Sigmoid colon (tissue), 7 donors: ENCODE data around the gene AP1S2. TPM values are rescaled to one million over a fixed set of nuclear protein-coding genes. Genes with fewer than 3 reads are reported as not detected.

Source experiments
- DNase-seq: peaks from one replicate; pipeline ENCODE4 v3.0.0-alpha.2; 2019
- H3K27ac ChIP-seq, 4 donors: fragments of 200-600 bp; sonication (generic); one replicate each; pipeline ENCODE4 v1.5.1; 2016 to 2019; ENCODE audit warnings: mild to moderate bottlenecking in 1 of 4
- H3K27me3 ChIP-seq, 3 donors: fragments of 200-600 bp; sonication (generic); one replicate each; pipeline ENCODE4 v1.5.1; 2019; ENCODE audit warnings: mild to moderate bottlenecking in 1 of 3
- H3K36me3 ChIP-seq, 4 donors: fragments of 200-600 bp; sonication (generic); one replicate each; pipeline ENCODE4 v1.5.1; 2016 to 2019
- H3K4me1 ChIP-seq, 4 donors: fragments of 200-600 bp; sonication (generic); one replicate each; pipeline ENCODE4 v1.5.1; 2017 to 2019
- H3K4me3 ChIP-seq, 4 donors: fragments of 200-600 bp; sonication (generic); one replicate each; pipeline ENCODE4 v1.5.1; 2017 to 2019; ENCODE audit warnings: mild to moderate bottlenecking in 2 of 4, moderate library complexity in 1 of 4
- H3K9me3 ChIP-seq, 4 donors: fragments of 200-600 bp in 3 of 4; sonication (generic) in 3 of 4; one replicate each; pipeline versions ENCODE4 v1.5.1 to v1.6.1; 2013 to 2019
- CTCF ChIP-seq, 4 experiments: fragments of 450-650 bp in 3 of 4; fragments of 200-600 bp in 1 of 4; IDR thresholded peaks; one replicate each; pipeline ENCODE4 v1.5.1; 2016 to 2019; ENCODE audit warnings: antibody characterized with exemption in 4 of 4, mild to moderate bottlenecking in 3 of 4, moderate library complexity in 2 of 4
- EP300 ChIP-seq, 4 donors: sonication (generic); formaldehyde crosslinking; IDR thresholded peaks; one replicate each; pipeline ENCODE4 v1.6.1; 2017; ENCODE audit warnings: antibody characterized with exemption in 4 of 4
- POLR2A ChIP-seq, 2 donors: fragments of 450-650 bp; IDR thresholded peaks; one replicate each; pipeline ENCODE4 v1.6.1; 2016; ENCODE audit warnings: antibody characterized with exemption in 2 of 2, mild to moderate bottlenecking in 2 of 2, moderate library complexity in 2 of 2
- POLR2AphosphoS5 ChIP-seq, 4 donors: sonication (generic); formaldehyde crosslinking; IDR thresholded peaks; one replicate each; pipeline ENCODE4 v1.6.1; 2017; ENCODE audit warnings: antibody characterized with exemption in 4 of 4
- WGBS, 2 donors: extraction: QIAGEN DNeasy Blood & Tissue Kit; methylation state at CpG; one replicate each; pipeline ENCODE4 v1.1.7; 2013; 5-methylcytosine and 5-hydroxymethylcytosine counted together
- intact Hi-C: fragments of 100-400 bp; cut with DNase I; formaldehyde crosslinking; loops from one replicate; pipeline ENCODE4 v1.15.1; 2023
- polyA plus RNA-seq, 3 donors: library from polyadenylated mRNA; stranded (reverse); fragments of 200-250 nt; gene quantifications; one replicate each; pipeline ENCODE4 v1.2.3, GENCODE V29; 2013
- total RNA-seq, 4 donors: library from RNA; depleted of rRNA; stranded (reverse); fragments of >200 nt; gene quantifications; one replicate each; pipeline ENCODE4 v1.1.0, GENCODE V29; 2016
- donor health status: healthy with polysubstance abuse.
- donor health status: Bipolar disorder and iron deficiency.
- donor health status: healthy.

AP1S2 gene
- total RNA-seq (100 to 1,000 TPM in 1 of 4 donors, 10 to 100 TPM in 3; 71.6 to 156 (median 93.5) TPM), polyA plus RNA-seq (10 to 100 TPM; 19.1 to 21.0 (median 20.8) TPM)

DNA sequence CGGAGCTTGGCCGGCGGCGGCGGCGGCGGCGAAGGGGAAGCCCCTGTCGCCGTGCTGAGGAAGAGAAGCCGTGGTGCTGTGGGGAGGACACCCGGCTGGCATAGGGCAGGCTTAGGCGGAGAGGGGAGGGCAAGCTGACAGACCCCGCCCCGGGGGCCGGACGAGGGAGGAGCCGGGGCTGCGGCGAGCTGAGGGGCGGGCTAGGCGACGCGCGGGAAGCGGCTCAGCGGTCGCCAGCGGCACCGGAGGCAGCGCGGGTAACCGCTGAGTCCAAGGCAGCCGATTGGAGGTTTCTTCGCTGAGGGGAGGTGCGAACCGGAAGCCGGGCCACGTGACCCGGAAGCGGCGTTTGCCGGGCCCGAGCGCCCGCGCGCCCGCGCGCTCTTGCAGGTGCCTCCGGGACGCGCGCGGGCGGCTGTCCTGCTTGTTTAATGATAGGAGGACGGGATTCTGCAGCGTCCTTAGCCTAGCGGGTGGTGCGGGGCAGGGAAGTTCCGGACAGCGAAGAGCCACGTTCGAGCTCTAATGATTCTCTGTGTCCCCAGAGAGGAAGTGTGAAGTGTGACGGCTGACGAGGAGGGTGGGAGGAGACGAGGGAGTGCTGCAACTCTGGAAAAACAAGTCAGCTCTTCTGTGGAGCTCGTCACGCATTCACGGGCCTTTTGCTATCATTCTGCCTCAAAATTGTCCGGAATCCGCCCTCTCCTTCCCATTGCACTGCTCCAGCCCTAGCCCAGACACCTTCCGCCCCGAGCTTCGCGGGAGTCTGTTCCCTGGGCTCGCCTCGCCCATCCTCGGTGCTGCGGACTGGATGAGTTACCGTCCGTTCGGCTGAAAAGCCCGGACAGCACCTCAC, at the start of gene AP1S2:
TSS of gene AP1S2 (minus strand) at position 102 of the 856 bp plus-strand sequence. CDS start 2,289 bp downstream, outside the sequence.
- Histone ChIP-seq H3K36me3 (no peaks in the 10 kb centered on the region), H3K27ac (peak within 1 kb of the TSS; percentile 83 to 95 (median 89)), H3K4me1 (peaks cover 0 to 16% (median 3%) of the 10 kb centered on the region in 4 donors), H3K9me3 (no peaks in the 10 kb centered on the region), H3K4me3 (peak within 1 kb of the TSS; percentile 44 to 81 (median 76)), H3K27me3 (peaks cover 0 to 3% (median 0%) of the 10 kb centered on the region in 3 donors)
- intact Hi-C loops = loop anchor here (5.0 kb wide), 1 partner anchor 178 kb away; no protein-coding TSS in a partner anchor
- 0 to 1% methylated on average over 85 of the region's 85 CpGs for WGBS, 2 donors
- DNase-seq = peak; percentile 97
- TF ChIP-seq EP300 (IDR thresholded peaks at IDR 0.05) (no peak), POLR2AphosphoS5 (IDR thresholded peaks at IDR 0.05) (peak; percentile 67 to 84 (median 82)), CTCF (IDR thresholded peaks at IDR 0.05) (no peak), POLR2A (IDR thresholded peaks at IDR 0.05) (peak; percentile 24 to 25)

DNA sequence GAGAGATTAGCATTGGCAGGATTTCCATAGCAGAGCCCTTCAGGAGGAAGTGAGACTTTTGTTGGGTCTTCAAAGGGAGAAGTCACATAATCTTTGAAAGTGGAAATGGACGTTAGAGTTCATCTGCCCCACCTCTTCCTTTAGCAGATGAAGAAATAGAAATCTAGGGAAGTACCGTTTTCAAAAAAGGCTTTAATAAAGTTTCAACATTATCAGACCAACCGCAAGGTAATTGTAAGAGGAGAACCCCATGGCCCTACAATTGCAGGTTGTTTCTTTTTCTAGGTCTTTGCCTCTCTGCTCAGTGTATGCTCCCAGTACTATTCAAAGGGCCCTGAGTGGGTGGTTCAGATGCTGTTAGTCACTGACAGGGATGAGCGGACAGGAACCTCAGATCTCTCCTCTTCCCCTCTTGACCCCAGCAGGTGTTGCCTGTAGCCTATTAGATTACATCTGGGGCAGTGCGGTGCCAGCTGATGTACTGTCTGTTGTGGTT, 48.6 kb upstream of the AP1S2 start:
- Histone ChIP-seq H3K27me3 (no peaks in the 10 kb centered on the region), H3K36me3 (no peaks in the 10 kb centered on the region), H3K9me3 (no peaks in the 10 kb centered on the region), H3K27ac (no peak overlapping the region), H3K4me3 (no peak overlapping the region), H3K4me1 (peaks cover 0 to 6% (median 2%) of the 10 kb centered on the region in 4 donors)
- no peak for TF ChIP-seq POLR2A (IDR thresholded peaks at IDR 0.05)
- no peak for TF ChIP-seq CTCF (IDR thresholded peaks at IDR 0.05)
- no peak for TF ChIP-seq POLR2AphosphoS5 (IDR thresholded peaks at IDR 0.05)
- no peak for TF ChIP-seq EP300 (IDR thresholded peaks at IDR 0.05)
- 44 to 71% methylated on average over 5 of the region's 5 CpGs for WGBS, 2 donors
- DNase-seq = no peak
- intact Hi-C loops = no loop called here

DNA sequence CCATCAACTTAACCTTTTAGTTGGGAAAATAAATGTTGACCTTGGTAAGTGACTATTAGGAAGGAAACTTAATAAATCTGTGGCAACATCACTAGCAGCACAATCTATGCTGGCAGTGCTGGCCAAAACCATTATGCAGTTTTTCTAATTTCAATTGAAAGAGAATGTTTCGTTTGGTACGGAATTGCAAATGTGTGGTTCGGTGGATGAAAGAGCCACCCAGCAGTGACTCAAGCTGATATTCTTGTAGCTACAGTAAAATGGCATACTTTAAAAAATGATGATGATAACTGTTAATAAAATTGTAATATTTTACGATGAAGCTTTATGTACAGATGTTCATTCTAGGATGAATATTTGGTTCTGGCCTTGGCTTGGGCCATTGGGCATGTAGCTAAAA, 40.7 kb upstream of the AP1S2 start:
- Histone ChIP-seq H3K36me3 (no peaks in the 10 kb centered on the region), H3K9me3 (no peaks in the 10 kb centered on the region), H3K27me3 (no peaks in the 10 kb centered on the region), H3K4me3 (no peak overlapping the region), H3K27ac (no peak overlapping the region), H3K4me1 (no peaks in the 10 kb centered on the region)
- intact Hi-C loops = no loop called here
- no peak for DNase-seq
- no peak for TF ChIP-seq CTCF (IDR thresholded peaks at IDR 0.05)
- TF ChIP-seq POLR2A (IDR thresholded peaks at IDR 0.05) = no peak
- TF ChIP-seq EP300 (IDR thresholded peaks at IDR 0.05) = no peak
- no peak for TF ChIP-seq POLR2AphosphoS5 (IDR thresholded peaks at IDR 0.05)
- WGBS, 2 donors = 95 to 96% methylated on average over 4 of the region's 4 CpGs

- Histone ChIP-seq H3K4me3 (no peak overlapping the region), H3K36me3 (no peaks in the 10 kb centered on the region), H3K4me1 (no peaks in the 10 kb centered on the region), H3K9me3 (no peaks in the 10 kb centered on the region), H3K27me3 (no peaks in the 10 kb centered on the region), H3K27ac (no peak overlapping the region)
- intact Hi-C loops = no loop called here
- no peak for TF ChIP-seq EP300 (IDR thresholded peaks at IDR 0.05)
- TF ChIP-seq POLR2AphosphoS5 (IDR thresholded peaks at IDR 0.05) = no peak
- no peak for TF ChIP-seq CTCF (IDR thresholded peaks at IDR 0.05)
- TF ChIP-seq POLR2A (IDR thresholded peaks at IDR 0.05) = no peak
- 63 to 81% methylated on average over 3 of the region's 3 CpGs for WGBS, 2 donors
- DNase-seq = no peak
Measured at GRCh38 chrX:15894724-15895123, 40.1 kb upstream of the AP1S2 start.
